ENCODE results near the gene RNF223. TPM values are rescaled to one million over a fixed set of nuclear protein-coding genes. Genes with fewer than 3 reads are reported as not detected.
A peak's percentile ranks its signal among the peaks of the same experiment; 100 is the strongest.

RNF223 gene
- total and polyA plus RNA-seq, 2 donors from 2014 or later = 0.28 to 2.3 TPM

DNA sequence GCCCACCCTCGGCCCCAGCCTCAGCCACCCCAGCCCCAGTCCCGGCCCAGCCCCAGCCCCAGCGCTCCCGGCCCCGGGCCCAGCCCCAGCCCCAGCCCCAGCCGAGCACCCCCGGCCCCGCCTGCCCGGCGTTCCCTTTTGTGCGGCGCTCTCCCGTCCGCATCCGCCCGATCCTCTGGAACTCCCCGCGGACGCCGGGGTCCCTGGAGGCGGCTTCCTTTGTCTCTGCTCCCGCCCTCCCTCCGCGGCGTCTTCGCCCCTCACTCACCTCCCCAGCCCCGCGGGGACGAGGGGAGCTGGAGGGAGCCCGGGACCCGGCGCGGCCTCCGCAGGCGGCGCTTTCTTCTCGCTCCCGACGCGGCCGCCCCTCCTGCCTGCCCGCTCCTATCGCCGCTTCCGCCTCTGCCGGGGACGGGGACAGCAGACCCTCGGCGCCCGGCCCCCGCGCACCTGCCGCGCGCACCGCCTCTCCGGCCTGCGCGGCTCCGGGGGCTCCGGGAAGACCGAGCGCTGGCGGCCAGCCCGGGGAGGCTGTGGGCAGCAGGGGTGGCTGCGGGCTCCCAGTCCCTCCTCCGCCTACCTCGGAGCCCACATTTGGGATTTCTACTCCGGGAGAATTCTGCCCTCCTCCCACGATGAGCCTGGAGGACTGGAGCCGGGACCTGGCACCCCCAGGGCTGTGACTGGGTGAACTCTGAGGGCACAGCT, 40.2 kb downstream of the RNF223 start:
- intact Hi-C loops (cut with DNase I) = no loop called here
- TF ChIP-seq, protein P1, sequence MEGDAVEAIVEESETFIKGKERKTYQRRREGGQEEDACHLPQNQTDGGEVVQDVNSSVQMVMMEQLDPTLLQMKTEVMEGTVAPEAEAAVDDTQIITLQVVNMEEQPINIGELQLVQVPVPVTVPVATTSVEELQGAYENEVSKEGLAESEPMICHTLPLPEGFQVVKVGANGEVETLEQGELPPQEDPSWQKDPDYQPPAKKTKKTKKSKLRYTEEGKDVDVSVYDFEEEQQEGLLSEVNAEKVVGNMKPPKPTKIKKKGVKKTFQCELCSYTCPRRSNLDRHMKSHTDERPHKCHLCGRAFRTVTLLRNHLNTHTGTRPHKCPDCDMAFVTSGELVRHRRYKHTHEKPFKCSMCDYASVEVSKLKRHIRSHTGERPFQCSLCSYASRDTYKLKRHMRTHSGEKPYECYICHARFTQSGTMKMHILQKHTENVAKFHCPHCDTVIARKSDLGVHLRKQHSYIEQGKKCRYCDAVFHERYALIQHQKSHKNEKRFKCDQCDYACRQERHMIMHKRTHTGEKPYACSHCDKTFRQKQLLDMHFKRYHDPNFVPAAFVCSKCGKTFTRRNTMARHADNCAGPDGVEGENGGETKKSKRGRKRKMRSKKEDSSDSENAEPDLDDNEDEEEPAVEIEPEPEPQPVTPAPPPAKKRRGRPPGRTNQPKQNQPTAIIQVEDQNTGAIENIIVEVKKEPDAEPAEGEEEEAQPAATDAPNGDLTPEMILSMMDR (IDR thresholded peaks at IDR 0.05; ENCODE audit: borderline replicate concordance, extremely low read depth, insufficient read depth) = no peak
- Histone ChIP-seq H3K9ac (ENCODE audit: low read length in 3 of 3) (no peak overlapping the region), H3K9me3 (ENCODE audit: control insufficient read depth in 2 of 3, insufficient read depth in 1 of 3, low read length in 3 of 3) (no peaks in the 10 kb centered on the region), H3K36me3 (ENCODE audit: control insufficient read depth in 2 of 3, insufficient read depth in 3 of 3, low read length in 3 of 3) (no peaks in the 10 kb centered on the region), H3K27ac (ENCODE audit: low read depth in 2 of 2, low read length in 2 of 2) (no peak overlapping the region), H3K4me1 (ENCODE audit: control insufficient read depth in 2 of 3, insufficient read depth in 2 of 3, low read depth in 1 of 3, low read length in 3 of 3) (peaks cover 0 to 13% (median 2%) of the 10 kb centered on the region in 3 donors), H3K4me3 (ENCODE audit: low read length in 3 of 3) (no peak overlapping the region), H3K27me3 (ENCODE audit: control insufficient read depth, insufficient read depth, low read length) (no peaks in the 10 kb centered on the region)
- FAIRE-seq (no peak), DNase-seq (peak in 1 of 5 donors; percentile 43)

DNA sequence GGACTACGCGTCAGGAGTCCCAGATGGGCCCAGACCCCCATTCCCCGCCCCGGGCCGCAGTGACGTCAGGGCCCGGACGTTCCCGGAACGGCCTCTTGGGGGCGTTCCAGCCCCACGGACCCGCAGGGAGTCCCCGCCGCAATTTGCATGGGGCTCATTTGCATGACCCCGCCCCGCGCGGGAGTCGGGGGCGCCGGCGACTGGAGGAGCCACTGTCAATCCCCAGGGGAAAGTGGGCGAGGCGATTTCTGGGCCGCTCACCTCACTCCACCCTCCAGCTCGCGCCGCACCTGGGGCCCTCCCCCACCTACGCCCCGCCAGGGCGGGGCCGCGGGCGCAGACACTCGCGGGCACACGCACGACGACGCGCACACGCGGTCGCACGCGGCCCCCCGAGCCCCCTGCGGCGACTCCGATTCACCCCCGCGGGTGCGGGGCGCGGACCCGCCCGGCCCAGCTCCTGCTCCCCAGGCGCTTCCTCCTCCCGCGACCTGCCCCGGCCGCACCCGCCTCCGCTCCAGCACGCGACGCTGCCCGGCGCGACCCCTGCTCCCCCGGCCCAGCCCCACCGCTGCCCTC, 41.0 kb downstream of the RNF223 start:
- TF ChIP-seq, protein P1 (IDR thresholded peaks at IDR 0.05; ENCODE audit: borderline replicate concordance, extremely low read depth, insufficient read depth) = peak; percentile 59
- Histone ChIP-seq H3K27ac (ENCODE audit: low read depth in 2 of 2, low read length in 2 of 2) (no peak overlapping the region), H3K27me3 (ENCODE audit: control insufficient read depth, insufficient read depth, low read length) (no peaks in the 10 kb centered on the region), H3K9ac (ENCODE audit: low read length in 3 of 3) (peak overlapping the region in 1 of 3 donors; percentile 12), H3K4me3 (ENCODE audit: low read length in 3 of 3) (no peak overlapping the region), H3K9me3 (ENCODE audit: control insufficient read depth in 2 of 3, insufficient read depth in 1 of 3, low read length in 3 of 3) (no peaks in the 10 kb centered on the region), H3K36me3 (ENCODE audit: control insufficient read depth in 2 of 3, insufficient read depth in 3 of 3, low read length in 3 of 3) (no peaks in the 10 kb centered on the region), H3K4me1 (ENCODE audit: control insufficient read depth in 2 of 3, insufficient read depth in 2 of 3, low read depth in 1 of 3, low read length in 3 of 3) (peaks cover 0 to 13% (median 2%) of the 10 kb centered on the region in 3 donors)
- FAIRE-seq (no peak), DNase-seq (peak; percentile 95 to 97 (median 96))
- intact Hi-C loops (cut with DNase I) = no loop called here

DNA sequence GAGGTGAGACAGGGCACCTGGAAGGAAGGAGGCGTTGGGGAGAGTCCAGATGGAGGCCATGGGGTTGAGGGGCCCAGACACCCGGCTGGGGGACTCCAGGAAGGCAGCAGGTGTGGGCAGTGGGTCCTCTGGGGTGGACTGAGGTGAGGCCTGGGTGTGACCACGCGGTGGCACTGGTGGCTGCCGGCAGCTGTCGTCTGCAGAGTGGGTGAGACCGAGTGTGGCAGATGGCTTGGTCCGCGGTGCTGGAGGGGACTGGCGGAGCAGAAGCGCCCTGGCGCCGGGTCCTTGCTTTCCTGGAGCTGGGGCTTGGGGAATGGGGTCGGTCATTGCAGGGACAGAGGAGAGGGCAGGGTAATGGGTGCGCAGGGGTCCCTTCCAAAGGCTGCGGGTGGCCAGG, 41.7 kb downstream of the RNF223 start:
- H3K9me3 ChIP-seq (ENCODE audit: control insufficient read depth in 2 of 3, insufficient read depth in 1 of 3, low read length in 3 of 3) = no peaks in the 10 kb centered on the region
- H3K27me3 ChIP-seq (ENCODE audit: control insufficient read depth, insufficient read depth, low read length) = no peaks in the 10 kb centered on the region
- no peak overlapping the region for H3K4me3 ChIP-seq (ENCODE audit: low read length in 3 of 3)
- FAIRE-seq (no peak), DNase-seq (peak in 2 of 5 donors; percentile 58 to 64)
- H3K4me1 ChIP-seq (ENCODE audit: control insufficient read depth in 2 of 3, insufficient read depth in 2 of 3, low read depth in 1 of 3, low read length in 3 of 3) = peaks cover 0 to 13% (median 2%) of the 10 kb centered on the region in 3 donors
- H3K27ac ChIP-seq (ENCODE audit: low read depth in 2 of 2, low read length in 2 of 2) = no peak overlapping the region
- no peaks in the 10 kb centered on the region for H3K36me3 ChIP-seq (ENCODE audit: control insufficient read depth in 2 of 3, insufficient read depth in 3 of 3, low read length in 3 of 3)
- H3K9ac ChIP-seq (ENCODE audit: low read length in 3 of 3) = peak overlapping the region in 1 of 3 donors; percentile 12
- intact Hi-C loops (cut with DNase I) = no loop called here
- TF ChIP-seq, protein P1 (IDR thresholded peaks at IDR 0.05; ENCODE audit: borderline replicate concordance, extremely low read depth, insufficient read depth) = no peak

Data from kidney (tissue), 14 donors.